HCT116 (cell line): ENCODE data around the gene PEMT.

Experiments used
- CTCF ChIP-seq, 3 experiments: fragments of 200-600 bp in 1 of 3; sonication (generic) in 1 of 3; IDR thresholded peaks in 2 of 3; conservative IDR thresholded peaks in 1 of 3; 2 replicates each; pipeline ENCODE4 v1.5.1; 2012 to 2017; ENCODE audit warnings: low read depth in 2 of 3, low read length in 2 of 3, antibody characterized with exemption in 1 of 3, borderline replicate concordance in 1 of 3, control low read depth in 1 of 3, mild to moderate bottlenecking in 1 of 3, mixed read lengths in 1 of 3, mixed run types in 1 of 3, moderate library complexity in 1 of 3; ENCODE audit not compliant: insufficient read depth in 1 of 3
- EZH2 ChIP-seq: fragments of 200-600 bp; sonication (generic); IDR thresholded peaks from 2 replicates; pipeline ENCODE4 v1.6.1; 2017; ENCODE audit warnings: antibody characterized with exemption, mixed run types
- POLR2AphosphoS5 ChIP-seq: IDR thresholded peaks from 2 replicates; pipeline ENCODE4 v1.6.1; 2011; ENCODE audit warnings: mild to moderate bottlenecking, low read depth, low read length, moderate library complexity
- RAD21 ChIP-seq: IDR thresholded peaks from 2 replicates; pipeline ENCODE4 v1.6.1; 2012; ENCODE audit warnings: low read depth, mild to moderate bottlenecking
- YY1 ChIP-seq: IDR thresholded peaks from 2 replicates; pipeline ENCODE4 v1.6.1; 2011; ENCODE audit warnings: low read length, low read depth, moderate library complexity, mild to moderate bottlenecking; ENCODE audit not compliant: insufficient replicate concordance; ENCODE audit errors: extremely low read depth
- ZFX ChIP-seq: fragments of 450-650 bp; IDR thresholded peaks from 2 replicates; pipeline ENCODE4 v1.6.1; 2017
- TF ChIP-seq, protein P1 (sequence below): IDR thresholded peaks from 2 replicates; pipeline ENCODE4 v1.6.1; 2012

DNA sequence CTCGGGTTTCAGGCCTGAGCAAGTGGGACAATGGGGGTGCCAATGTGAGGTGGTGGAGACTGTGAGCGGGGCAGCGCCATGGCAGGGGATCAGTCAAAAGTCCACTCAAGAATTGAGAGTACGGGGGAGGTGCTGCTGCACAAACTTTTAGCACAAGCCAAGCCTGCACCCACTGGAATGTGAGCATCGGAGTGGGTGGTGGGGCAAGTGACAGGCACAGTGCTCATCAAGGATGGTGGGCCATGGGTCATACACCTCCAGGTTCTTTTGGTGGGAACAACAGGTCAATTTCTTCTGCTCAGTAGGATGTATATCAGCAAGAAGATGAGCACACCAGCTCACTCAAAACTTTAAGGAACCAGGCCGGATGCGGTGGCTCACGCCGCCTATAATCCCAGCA, 32.4 kb upstream of the PEMT start:
- TF ChIP-seq ZFX = no peak
- TF ChIP-seq CTCF (IDR thresholded peaks at IDR 0.05 in 2 of 3, conservative IDR thresholded peaks at IDR 0.05 in 1 of 3; ENCODE audit: borderline replicate concordance in 1 of 3, insufficient read depth in 1 of 3, low read depth in 2 of 3, low read length in 2 of 3) = no peak
- TF ChIP-seq, protein P1, sequence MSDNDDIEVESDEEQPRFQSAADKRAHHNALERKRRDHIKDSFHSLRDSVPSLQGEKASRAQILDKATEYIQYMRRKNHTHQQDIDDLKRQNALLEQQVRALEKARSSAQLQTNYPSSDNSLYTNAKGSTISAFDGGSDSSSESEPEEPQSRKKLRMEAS = no peak
- no peak for TF ChIP-seq POLR2AphosphoS5
- no peak for TF ChIP-seq RAD21
- TF ChIP-seq EZH2 = no peak
- no peak for TF ChIP-seq YY1
